Gastrocnemius medialis (tissue), 4 donors: ENCODE results near the gene NME8. TPM values are rescaled to one million over a fixed set of nuclear protein-coding genes. Genes with fewer than 3 reads are reported as not detected.
A peak's percentile ranks its signal among the peaks of the same experiment; 100 is the strongest.

Experiments used
- ATAC-seq, 2 donors: fragments of 150-250 bp; one replicate each; pipeline ENCODE4 v1.9.1; 2016
- DNase-seq, 2 donors: peaks; one replicate each; pipeline ENCODE4 v3.0.0-alpha.2; 2019
- H3K27ac ChIP-seq, 4 donors: fragments of 200-600 bp; sonication (generic); 1 replicate in 1 of 4; 2 replicates in 3 of 4; pipeline ENCODE4 v1.5.1; 2016 to 2018; ENCODE audit warnings: mild to moderate bottlenecking in 2 of 4, moderate library complexity in 1 of 4
- H3K27me3 ChIP-seq, 3 donors: fragments of 200-600 bp; sonication (generic) in 2 of 3; 1 replicate in 1 of 3; 2 replicates in 2 of 3; pipeline versions ENCODE4 v1.5.1 to v1.6.0; 2016 to 2019; ENCODE audit warnings: mild to moderate bottlenecking in 1 of 3, moderate library complexity in 1 of 3
- H3K36me3 ChIP-seq, 2 donors: fragments of 200-600 bp; sonication (generic) in 1 of 2; one replicate each; pipeline ENCODE4 v1.5.1; 2017 to 2018
- H3K4me1 ChIP-seq, 2 donors: fragments of 200-600 bp; sonication (generic) in 1 of 2; one replicate each; pipeline ENCODE4 v1.5.1; 2016 to 2017; ENCODE audit warnings: mild to moderate bottlenecking in 2 of 2
- H3K4me3 ChIP-seq, 4 donors: fragments of 200-600 bp; sonication (generic) in 3 of 4; 1 replicate in 1 of 4; 2 replicates in 3 of 4; pipeline ENCODE4 v1.5.1; 2016 to 2019; ENCODE audit warnings: mild to moderate bottlenecking in 2 of 4
- H3K9me3 ChIP-seq, 3 donors: fragments of 200-600 bp; sonication (generic) in 2 of 3; 1 replicate in 1 of 3; 2 replicates in 2 of 3; pipeline ENCODE4 v1.5.1; 2016 to 2019
- POLR2A ChIP-seq, 2 donors: fragments of 450-650 bp; IDR thresholded peaks; one replicate each; pipeline ENCODE4 v1.6.1; 2017; ENCODE audit warnings: antibody characterized with exemption in 2 of 2, mild to moderate bottlenecking in 2 of 2, moderate library complexity in 2 of 2
- in situ Hi-C, 4 donors: fragments of 200-750 bp; cut with MboI; loops; one replicate each; pipeline versions ENCODE4 v1.15.0 to v1.8.0; 2017; ENCODE audit warnings: low sequenced_read_pairs in 4 of 4
- intact Hi-C: fragments of 100-400 bp; cut with DNase I; formaldehyde crosslinking; loops from one replicate; pipeline ENCODE4 v1.15.1; 2023; ENCODE audit warnings: low total_unique reads
- total RNA-seq, 4 donors: library from RNA; depleted of rRNA; stranded (reverse); fragments of >200 nt; gene quantifications; one replicate each; pipeline versions ENCODE4 v1.1.0 to v1.2.3, GENCODE V29; 2016
- TF ChIP-seq, protein P1 (sequence below), 5 experiments: fragments of 450-650 bp in 3 of 5; fragments of 200-600 bp in 2 of 5; sonication (generic) in 2 of 5; IDR thresholded peaks in 4 of 5; conservative IDR thresholded peaks in 1 of 5; 1 replicate in 4 of 5; 2 replicates in 1 of 5; pipeline ENCODE4 v1.5.1; 2016 to 2019; ENCODE audit warnings: antibody characterized with exemption in 5 of 5, mild to moderate bottlenecking in 3 of 5, moderate library complexity in 3 of 5

Gene NME8
- total RNA-seq, 4 donors from 2014 or later = not detected

DNA sequence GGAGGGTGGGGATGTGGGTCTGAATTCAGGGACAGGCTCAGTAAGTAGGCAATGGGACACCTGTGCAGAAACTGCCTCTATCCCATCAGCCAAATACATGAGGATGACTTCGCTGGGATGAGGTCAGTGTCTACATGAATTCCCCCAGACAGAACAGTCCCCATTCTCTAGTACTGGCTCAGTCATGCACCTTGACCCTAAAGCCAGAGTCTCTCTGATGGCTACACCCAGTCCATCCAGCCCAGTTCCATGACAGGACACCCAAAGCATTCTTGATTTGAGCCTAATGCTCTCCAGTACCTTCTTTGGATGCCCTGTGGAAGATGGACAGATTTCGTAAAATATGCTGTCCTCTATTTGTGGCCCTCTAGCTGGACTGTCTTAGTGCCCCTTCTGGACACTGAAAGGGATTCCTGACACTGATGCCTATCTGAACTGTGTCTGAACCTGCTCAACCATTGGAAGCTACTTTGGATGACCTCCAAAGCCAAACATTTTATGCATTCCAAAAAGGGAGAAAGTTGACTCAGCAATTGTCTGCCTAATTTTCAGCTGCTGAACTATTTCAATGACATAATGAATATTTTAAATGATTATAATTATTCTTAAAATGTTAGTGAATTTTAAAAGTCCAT lies 53.6 kb downstream of the NME8 start:
- Histone ChIP-seq H3K27me3 (no peaks in the 10 kb centered on the region), H3K4me3 (no peak overlapping the region), H3K4me1 (peaks cover 5 to 12% of the 10 kb centered on the region in 2 donors), H3K36me3 (no peaks in the 10 kb centered on the region), H3K27ac (no peak overlapping the region), H3K9me3 (no peaks in the 10 kb centered on the region)
- TF ChIP-seq, protein P1, sequence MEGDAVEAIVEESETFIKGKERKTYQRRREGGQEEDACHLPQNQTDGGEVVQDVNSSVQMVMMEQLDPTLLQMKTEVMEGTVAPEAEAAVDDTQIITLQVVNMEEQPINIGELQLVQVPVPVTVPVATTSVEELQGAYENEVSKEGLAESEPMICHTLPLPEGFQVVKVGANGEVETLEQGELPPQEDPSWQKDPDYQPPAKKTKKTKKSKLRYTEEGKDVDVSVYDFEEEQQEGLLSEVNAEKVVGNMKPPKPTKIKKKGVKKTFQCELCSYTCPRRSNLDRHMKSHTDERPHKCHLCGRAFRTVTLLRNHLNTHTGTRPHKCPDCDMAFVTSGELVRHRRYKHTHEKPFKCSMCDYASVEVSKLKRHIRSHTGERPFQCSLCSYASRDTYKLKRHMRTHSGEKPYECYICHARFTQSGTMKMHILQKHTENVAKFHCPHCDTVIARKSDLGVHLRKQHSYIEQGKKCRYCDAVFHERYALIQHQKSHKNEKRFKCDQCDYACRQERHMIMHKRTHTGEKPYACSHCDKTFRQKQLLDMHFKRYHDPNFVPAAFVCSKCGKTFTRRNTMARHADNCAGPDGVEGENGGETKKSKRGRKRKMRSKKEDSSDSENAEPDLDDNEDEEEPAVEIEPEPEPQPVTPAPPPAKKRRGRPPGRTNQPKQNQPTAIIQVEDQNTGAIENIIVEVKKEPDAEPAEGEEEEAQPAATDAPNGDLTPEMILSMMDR (IDR thresholded peaks at IDR 0.05 in 4 of 5, conservative IDR thresholded peaks at IDR 0.05 in 1 of 5) = no peak
- no peak for TF ChIP-seq POLR2A (IDR thresholded peaks at IDR 0.05)
- ATAC-seq (peak in 1 of 2 donors; percentile 36), DNase-seq (no peak)
- in situ Hi-C loops = loop anchor here (5.0 to 25.0 kb wide), 5 partner anchors 203 to 435 kb away; no protein-coding TSS in a partner anchor
- intact Hi-C loops = loop anchor here (5.0 kb wide), 2 partner anchors 200 to 320 kb away; no protein-coding TSS in a partner anchor

DNA sequence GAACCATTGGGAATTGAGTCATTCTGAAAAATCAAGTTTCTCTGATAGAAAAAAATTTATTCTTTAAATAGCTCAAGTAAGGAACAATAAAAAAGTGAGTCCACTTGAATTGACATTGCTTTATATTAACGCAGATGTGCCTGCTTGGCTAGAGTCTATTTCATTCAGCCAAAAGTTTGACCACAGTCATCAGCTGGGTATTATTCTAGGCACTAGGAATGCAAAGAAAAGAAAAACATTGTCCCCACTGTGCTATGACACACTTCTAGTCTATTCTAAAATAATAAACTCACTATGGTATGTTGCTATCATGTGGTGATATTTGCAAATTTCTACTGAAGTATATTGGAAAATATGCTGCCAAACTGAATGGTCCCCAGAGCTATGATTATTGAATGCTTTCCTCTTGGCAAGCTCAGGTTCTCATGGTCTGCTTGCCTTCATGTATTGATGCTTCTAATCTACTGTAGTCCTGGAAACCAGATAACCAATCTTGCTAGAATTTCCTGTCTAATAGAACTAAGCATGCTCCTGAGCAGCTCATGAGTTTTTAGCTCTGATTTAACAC lies 59.9 kb downstream of the NME8 start:
- H3K4me1 ChIP-seq = no peaks in the 10 kb centered on the region
- H3K36me3 ChIP-seq = no peaks in the 10 kb centered on the region
- H3K27me3 ChIP-seq = no peaks in the 10 kb centered on the region
- H3K27ac ChIP-seq = no peak overlapping the region
- no peaks in the 10 kb centered on the region for H3K9me3 ChIP-seq
- TF ChIP-seq, protein P1 (IDR thresholded peaks at IDR 0.05 in 4 of 5, conservative IDR thresholded peaks at IDR 0.05 in 1 of 5) = no peak
- TF ChIP-seq POLR2A (IDR thresholded peaks at IDR 0.05) = no peak
- no peak overlapping the region for H3K4me3 ChIP-seq
- ATAC-seq (no peak), DNase-seq (no peak)
- intact Hi-C loops = no loop called here
- in situ Hi-C loops = loop anchor here in 3 of 4 donors (10.0 to 25.0 kb wide), 4 partner anchors 196 to 429 kb away; no protein-coding TSS in a partner anchor

DNA sequence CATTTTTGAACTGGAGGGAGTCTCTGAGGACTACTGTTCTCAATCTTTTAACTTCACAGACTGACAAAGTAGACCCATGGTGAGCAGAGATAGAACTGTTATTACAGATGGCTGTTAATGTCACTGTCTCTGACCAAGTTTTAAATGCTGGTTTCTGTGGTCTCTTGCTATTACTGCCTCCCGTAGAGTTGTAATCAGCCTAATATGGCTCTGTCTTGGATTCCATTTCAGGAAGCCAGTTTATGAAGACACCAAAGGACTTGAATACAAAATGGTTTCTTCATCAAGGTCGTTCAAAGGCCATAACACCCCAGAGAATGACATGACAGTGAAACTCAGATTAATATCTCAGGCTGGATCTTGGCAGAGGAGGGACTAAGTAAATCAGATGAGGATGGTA lies 64.4 kb downstream of the NME8 start:
- Histone ChIP-seq H3K4me3 (no peak overlapping the region), H3K27me3 (no peaks in the 10 kb centered on the region), H3K27ac (peak overlapping the region in 1 of 4 donors; percentile 51), H3K9me3 (no peaks in the 10 kb centered on the region), H3K4me1 (peaks cover 10 to 22% of the 10 kb centered on the region in 2 donors), H3K36me3 (no peaks in the 10 kb centered on the region)
- in situ Hi-C loops = loop anchor here in 3 of 4 donors (5.0 to 25.0 kb wide), 3 partner anchors 300 to 425 kb away; no protein-coding TSS in a partner anchor
- ATAC-seq (no peak), DNase-seq (no peak)
- TF ChIP-seq, protein P1 (IDR thresholded peaks at IDR 0.05 in 4 of 5, conservative IDR thresholded peaks at IDR 0.05 in 1 of 5) = no peak
- intact Hi-C loops = loop anchor here (10.0 kb wide), 1 partner anchor 102 kb away; no protein-coding TSS in a partner anchor

DNA sequence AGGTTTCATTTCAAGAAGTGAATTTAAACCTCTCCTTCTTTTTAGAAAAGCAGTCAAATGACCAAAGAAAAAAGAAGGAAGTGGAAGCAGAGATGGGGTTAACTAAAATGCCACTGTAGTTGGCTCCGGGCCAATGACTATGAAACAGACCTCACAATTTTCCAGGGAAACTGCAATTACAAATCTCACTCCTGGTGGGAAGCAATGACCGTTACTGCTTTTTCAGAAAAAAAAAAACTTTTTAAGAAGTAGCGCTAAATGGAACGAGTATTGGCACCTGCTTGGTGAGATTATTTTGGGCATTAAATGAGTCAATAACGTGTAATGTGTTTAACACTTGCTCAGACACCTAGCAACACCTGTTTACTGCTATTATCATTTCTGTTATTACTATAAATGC lies 67.0 kb downstream of the NME8 start:
- ATAC-seq (no peak), DNase-seq (no peak)
- Histone ChIP-seq H3K9me3 (no peaks in the 10 kb centered on the region), H3K36me3 (no peaks in the 10 kb centered on the region), H3K4me3 (peak overlapping the region; percentile 58 to 67 (median 62)), H3K27me3 (no peaks in the 10 kb centered on the region), H3K4me1 (peaks cover 13 to 22% of the 10 kb centered on the region in 2 donors), H3K27ac (peak overlapping the region in 3 of 4 donors; percentile 59 to 67 (median 66))
- in situ Hi-C loops (loop anchor here in 2 of 4 donors (25.0 kb wide), 2 partner anchors 297 to 422 kb away; no protein-coding TSS in a partner anchor), intact Hi-C loops (loop anchor here (5.0 to 10.0 kb wide), 3 partner anchors 99 to 307 kb away; no protein-coding TSS in a partner anchor)
- TF ChIP-seq, protein P1 (IDR thresholded peaks at IDR 0.05 in 4 of 5, conservative IDR thresholded peaks at IDR 0.05 in 1 of 5) = no peak
- TF ChIP-seq POLR2A (IDR thresholded peaks at IDR 0.05) = no peak
